GM18868 (cell line): ENCODE measurements around the gene ABCG8.

ENCODE experiments used
- ATAC-seq: cut with Tn5 transposase; IDR thresholded peaks from one replicate; pipeline ENCODE4 v1.9.1; 2021; ENCODE audit warnings: mild to moderate bottlenecking, moderate library complexity; ENCODE audit not compliant: unreplicated experiment

Gene ABCG8

GRCh38 chr2:43825841-43826240 lies 12.9 kb upstream of the ABCG8 start:
- no peak for ATAC-seq

- ATAC-seq, result no peak
These were observed 12.2 kb upstream of the ABCG8 start for GRCh38 chr2:43826305-43827250.

- no peak for ATAC-seq
These were observed 7.1 kb upstream of the ABCG8 start for GRCh38 chr2:43831543-43832294.

- no peak for ATAC-seq
These were observed 6.3 kb upstream of the ABCG8 start for GRCh38 chr2:43832457-43832856.

GRCh38 chr2:43837033-43837432 lies 1.7 kb upstream of the ABCG8 start:
- ATAC-seq, result no peak

- ATAC-seq, result no peak
These were observed 776 bp upstream of the ABCG8 start for GRCh38 chr2:43837831-43838559.

- ATAC-seq, result no peak
These were observed 1.2 kb downstream of the ABCG8 start for GRCh38 chr2:43839776-43840564.

GRCh38 chr2:43840965-43841364 lies 2.2 kb downstream of the ABCG8 start:
- ATAC-seq, result no peak

- ATAC-seq, result no peak
These were observed 3.4 kb downstream of the ABCG8 start for GRCh38 chr2:43841949-43842865.

GRCh38 chr2:43842866-43843226 lies 4.1 kb downstream of the ABCG8 start:
- no peak for ATAC-seq

- no peak for ATAC-seq
These were observed 6.4 kb downstream of the ABCG8 start for GRCh38 chr2:43845181-43845580.

GRCh38 chr2:43846140-43846793 lies 7.5 kb downstream of the ABCG8 start:
- ATAC-seq, result no peak

GRCh38 chr2:43848214-43848613 lies 9.4 kb downstream of the ABCG8 start:
- no peak for ATAC-seq

- no peak for ATAC-seq
These were observed 12.5 kb downstream of the ABCG8 start for GRCh38 chr2:43851011-43851980.

- ATAC-seq, result no peak
These were observed 13.5 kb downstream of the ABCG8 start for GRCh38 chr2:43852196-43852730.

GRCh38 chr2:43853141-43854081 lies 14.6 kb downstream of the ABCG8 start:
- no peak for ATAC-seq
